M059J (cell line): ENCODE data around the gene LRP11. TPM values are rescaled to one million over a fixed set of nuclear protein-coding genes. Genes with fewer than 3 reads are reported as not detected.
"Not testable (repeated sequence)": the region's sequence is repeated elsewhere in the genome, so short reads cannot be mapped to it uniquely, and the experiment has no call there.

Experiments
- DNase-seq: peaks from one replicate; pipeline ENCODE4 v3.0.0-alpha.2; 2012; ENCODE audit warnings: low read depth
- total RNA-seq: library from RNA; depleted of rRNA; stranded (reverse); fragments of >200 nt; shearing (Covaris generic); gene quantifications from 2 replicates; pipeline ENCODE4 v1.2.3, GENCODE V29; 2014; rRNA removed

Gene LRP11, protein sequence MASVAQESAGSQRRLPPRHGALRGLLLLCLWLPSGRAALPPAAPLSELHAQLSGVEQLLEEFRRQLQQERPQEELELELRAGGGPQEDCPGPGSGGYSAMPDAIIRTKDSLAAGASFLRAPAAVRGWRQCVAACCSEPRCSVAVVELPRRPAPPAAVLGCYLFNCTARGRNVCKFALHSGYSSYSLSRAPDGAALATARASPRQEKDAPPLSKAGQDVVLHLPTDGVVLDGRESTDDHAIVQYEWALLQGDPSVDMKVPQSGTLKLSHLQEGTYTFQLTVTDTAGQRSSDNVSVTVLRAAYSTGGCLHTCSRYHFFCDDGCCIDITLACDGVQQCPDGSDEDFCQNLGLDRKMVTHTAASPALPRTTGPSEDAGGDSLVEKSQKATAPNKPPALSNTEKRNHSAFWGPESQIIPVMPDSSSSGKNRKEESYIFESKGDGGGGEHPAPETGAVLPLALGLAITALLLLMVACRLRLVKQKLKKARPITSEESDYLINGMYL
- 65.9 and 92.0 TPM in 2 replicates for total RNA-seq

GRCh38 chr6:149863698-149864577 lies at the start of gene LRP11:
Gene LRP11, minus strand, starts transcription at chr6:149864359. Its CDS starts 339 bp downstream, at chr6:149864020.
- DNase-seq, result peak; percentile 89

- no peak for DNase-seq
Measured at GRCh38 chr6:149913540-149914240, 49.5 kb upstream of the LRP11 start.

GRCh38 chr6:149913085-149913484 lies 48.9 kb upstream of the LRP11 start:
- peak; percentile 64 for DNase-seq

DNA sequence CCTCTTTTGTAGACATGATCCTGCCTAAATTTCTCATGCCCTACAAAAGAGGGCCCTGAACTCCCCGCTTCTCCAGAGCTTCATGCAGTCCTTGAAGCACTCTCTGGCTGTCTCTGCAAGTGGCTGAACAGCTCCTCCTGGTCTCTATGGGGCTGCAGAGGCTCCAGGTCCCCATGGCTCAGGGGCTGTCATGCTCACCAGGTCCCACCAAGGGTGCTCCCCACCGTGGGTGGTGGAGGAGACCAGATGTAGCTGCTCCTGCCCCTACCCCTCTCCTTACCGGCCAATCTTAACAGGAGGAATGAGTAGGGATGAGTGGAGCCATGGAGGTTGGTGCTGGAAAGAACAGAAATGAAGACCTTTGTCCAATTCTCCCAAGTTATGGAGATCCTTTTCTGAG lies 48.5 kb upstream of the LRP11 start:
- not testable (repeated sequence) for DNase-seq

DNA sequence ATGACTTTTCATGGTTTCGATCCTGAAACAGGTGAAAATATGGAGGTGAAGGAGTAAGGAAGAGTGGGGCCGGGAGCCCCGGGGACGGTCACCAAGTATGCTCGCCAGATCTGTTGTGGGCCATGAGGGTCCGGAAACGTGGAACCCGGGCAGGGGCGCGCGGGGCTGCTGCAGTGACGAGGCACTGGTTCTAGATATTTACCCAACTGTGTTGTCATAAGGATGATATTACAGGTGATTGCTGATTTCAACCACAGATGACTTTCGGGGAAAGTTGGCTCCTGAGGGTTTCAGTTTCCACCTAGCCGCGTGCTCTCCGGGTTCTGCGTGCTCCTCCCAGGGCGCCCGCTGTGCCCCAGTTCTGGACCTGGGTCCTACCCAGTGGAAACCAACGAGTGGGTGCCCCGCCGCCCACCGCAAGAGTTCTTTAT lies 46.6 kb upstream of the LRP11 start:
- no peak for DNase-seq

DNA sequence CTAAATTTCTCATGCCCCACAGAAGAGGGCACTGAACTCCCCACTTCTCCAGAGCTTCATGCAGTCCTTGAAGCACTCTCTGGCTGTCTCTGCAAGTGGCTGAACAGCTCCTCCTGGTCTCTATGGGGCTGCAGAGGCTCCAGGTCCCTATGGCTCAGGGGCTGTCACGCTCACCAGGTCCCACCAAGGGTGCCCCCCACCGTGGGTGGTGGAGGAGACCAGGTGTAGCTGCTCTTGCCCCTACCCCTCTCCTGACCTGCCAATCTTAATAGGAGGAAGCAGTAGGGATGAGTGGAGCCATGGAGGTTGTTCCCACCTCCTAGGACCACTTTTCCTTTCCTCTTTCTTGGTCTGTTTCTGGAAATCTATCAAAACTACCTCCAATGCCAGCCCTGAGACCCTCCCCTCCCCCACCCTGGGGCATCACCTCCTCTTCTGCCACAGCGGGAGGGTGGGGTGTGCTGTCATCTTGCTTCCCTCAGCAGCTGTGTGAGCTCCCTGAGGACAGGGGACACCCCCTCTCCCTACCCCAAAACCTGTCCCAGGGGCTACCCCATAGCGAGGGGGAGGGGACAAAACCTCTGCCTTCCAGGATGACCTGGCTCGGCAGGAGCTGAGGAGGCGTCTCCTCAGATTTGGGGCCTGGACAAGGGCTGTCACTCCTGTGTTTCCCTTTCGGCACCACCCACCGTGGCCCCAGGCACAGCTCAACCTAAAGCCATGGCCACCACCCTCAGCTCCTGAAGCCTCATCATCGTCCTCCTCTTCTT lies 45.7 kb upstream of the LRP11 start:
- no peak for DNase-seq

DNA sequence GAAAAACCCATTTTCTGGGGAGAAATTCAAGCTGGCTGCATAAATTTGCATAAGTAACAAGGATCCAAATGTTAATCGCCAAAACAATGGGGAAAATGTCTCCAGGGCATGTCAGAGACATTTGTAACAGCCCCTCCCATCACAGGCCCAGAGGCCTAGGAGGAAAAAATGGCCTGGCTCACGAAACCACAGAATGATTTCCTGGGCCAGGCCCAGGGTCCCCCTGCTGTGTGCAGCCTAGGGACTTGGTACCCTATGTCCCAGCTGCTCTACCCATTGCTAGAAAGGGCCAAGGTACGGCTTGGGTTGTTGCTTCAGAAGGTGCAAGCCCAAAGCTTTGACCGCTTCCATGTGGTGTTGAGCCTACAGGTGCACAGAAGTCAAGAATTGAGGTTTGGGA lies 44.3 kb upstream of the LRP11 start:
- not testable (repeated sequence) for DNase-seq

DNA sequence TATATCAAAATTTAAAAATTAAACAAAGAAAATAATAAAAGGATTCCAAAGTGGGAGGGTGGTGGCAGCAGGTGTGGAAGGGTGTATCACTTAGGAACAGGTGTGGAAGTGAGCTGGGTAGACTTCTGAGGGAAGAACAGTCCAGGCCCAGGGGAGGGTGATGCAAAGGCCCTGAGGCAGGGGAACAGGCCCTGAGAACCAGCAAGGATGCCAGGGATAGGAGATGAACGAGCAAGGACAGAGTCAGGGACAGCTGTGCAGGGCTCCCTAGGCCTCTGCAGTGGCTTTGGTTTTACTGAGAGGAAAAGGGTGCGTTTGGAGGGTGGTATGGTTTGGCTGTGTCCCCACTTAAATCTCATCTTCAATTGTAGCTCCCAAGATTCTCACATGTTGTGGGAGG lies 43.2 kb upstream of the LRP11 start:
- DNase-seq, result no peak

- DNase-seq, result no peak
Measured at GRCh38 chr6:149906405-149906804, 42.2 kb upstream of the LRP11 start.

DNA sequence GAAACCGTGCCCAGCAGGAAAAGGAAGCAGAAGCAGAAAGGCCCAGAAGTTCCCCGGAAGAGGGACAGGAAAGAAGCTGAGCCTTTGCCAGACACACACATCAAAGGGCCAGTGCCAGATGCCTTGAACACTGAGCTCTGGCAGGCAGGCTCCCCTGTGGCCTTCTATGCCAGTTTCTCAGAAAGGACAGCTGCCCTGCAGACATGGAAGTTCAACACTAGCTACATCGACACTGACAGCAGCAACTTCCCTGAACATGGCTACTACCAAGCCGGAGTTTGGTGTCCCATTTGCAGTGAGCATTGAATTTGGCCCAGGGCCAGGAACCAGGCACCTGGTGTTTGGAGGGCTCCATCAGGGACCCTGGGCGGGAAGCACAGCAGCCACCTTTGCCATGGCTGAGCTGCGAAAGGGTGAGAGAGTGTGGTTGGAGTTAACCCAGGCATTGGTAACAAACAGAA lies 41.8 kb upstream of the LRP11 start:
- no peak for DNase-seq

GRCh38 chr6:149905371-149905910 lies 41.3 kb upstream of the LRP11 start:
- DNase-seq, result no peak

- DNase-seq, result no peak
Measured at GRCh38 chr6:149904661-149905370, 40.7 kb upstream of the LRP11 start.

DNA sequence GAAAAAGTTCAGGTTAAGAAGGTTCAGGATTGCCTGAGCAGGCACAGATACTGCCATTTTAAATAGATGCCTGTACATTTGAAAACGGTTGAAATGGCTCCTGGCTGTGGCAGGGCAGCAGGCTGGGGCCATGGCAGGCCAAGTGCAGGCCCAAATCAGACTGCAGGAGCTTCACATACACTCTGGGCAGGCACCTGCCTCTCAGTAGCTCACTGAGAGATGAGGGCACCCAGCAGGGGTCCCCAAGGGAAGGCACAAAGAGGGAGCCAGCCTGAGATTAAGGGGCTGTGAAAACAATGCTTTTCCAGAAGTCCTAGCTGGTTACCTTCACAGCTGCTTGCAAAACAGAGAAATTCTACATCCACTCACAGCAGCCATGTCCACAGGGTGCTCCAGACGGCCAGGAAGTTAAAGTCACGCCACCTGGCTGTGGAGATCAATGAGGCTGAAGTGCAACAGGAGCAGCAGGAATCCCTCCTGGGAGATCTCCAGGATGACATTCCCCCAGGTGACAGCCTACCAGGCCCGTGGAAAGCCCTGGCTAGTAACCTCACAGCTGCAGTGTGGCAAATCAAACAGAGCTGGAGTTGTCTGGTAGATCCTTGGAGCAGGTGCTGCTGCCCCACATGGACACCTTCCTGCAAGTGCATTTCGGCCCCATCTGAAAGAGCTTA lies 39.9 kb upstream of the LRP11 start:
- DNase-seq, result no peak

GRCh38 chr6:149901444-149902140 lies 37.4 kb upstream of the LRP11 start:
- no peak for DNase-seq

DNA sequence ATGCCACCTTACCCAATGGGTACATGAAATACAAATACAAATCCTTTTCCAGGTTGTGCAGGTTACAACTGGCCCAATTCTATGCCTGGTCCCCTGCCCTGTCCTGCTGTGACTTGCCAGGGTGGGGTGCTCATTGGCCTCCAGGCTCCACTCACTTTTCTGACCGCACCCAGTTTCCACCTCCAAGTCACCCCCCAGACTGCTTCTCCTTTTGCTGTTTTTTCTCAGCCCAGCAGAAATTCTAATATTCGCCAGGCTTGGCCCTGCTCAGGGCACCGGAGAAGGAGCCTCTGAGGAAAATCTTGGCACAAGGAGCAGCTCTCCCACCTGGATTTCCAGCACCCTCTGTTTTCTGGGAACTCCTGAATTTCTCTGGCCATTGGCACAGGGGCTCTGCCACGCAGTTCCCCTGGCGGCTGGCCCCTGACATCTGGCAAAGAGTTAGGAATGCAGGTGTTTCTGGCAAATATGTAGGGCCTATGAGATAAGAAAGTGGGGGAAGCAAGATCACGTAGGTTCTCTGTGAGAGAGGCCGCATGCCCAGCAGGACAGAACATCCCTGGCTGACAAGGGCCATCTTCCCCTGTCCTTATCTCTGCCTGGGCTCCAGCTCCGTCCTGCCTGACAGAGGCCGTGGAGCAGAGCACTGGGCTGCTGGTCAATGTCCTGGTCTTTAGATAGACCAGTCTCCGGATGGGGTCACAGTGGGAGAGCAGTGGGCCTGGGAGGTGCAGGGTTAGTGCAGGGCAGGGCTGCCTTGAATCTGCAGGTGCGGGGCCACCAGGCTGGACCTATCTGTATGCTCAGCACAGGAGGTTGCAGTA lies 36.7 kb upstream of the LRP11 start:
- DNase-seq, result no peak

- no peak for DNase-seq
Measured at GRCh38 chr6:149899926-149900619, 35.9 kb upstream of the LRP11 start.

DNA sequence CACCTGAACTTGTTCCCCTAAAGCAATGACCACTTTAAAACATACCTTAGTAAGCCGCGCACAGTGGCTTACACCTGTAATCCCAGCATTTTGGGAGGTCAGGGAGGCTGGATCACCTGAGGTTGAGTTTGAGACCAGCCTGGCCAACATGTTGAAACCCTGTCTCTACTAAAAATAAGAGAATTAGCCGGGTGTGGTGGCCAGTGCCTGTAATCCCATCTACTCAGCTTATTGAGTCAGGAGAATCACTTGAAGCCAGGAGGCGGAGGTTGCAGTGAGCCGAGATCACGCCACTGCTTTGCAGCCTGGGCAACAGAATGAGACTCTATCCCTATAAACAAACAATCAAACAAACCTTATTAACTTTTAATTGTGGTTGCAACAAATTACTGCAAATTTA lies 35.3 kb upstream of the LRP11 start:
- DNase-seq, result no peak
